Left renal cortex interstitium (tissue), 4 donors: ENCODE data around the gene SDF2. TPM values are rescaled to one million over a fixed set of nuclear protein-coding genes. Genes with fewer than 3 reads are reported as not detected.
"Not testable (repeated sequence)": the region's sequence is repeated elsewhere in the genome, so short reads cannot be mapped to it uniquely, and the experiment has no call there.

Experiments
- DNase-seq, 4 donors: peaks; one replicate each; pipeline ENCODE4 v3.0.0-alpha.2; 2013; ENCODE audit warnings: low read depth in 4 of 4, low spot score in 2 of 4, missing footprints in 1 of 4
- polyA plus RNA-seq, 4 donors: library from polyadenylated mRNA; unstranded; fragments of 120-200 nt; gene quantifications; one replicate each; pipeline ENCODE4 v1.2.1, GENCODE V29; 2013; ENCODE audit not compliant: insufficient read length in 4 of 4

SDF2 gene
- polyA plus RNA-seq, 4 donors: 72.7 to 88.1 (median 82.7) TPM

GRCh38 chr17:28635506-28635905 is 26.2 kb downstream of the SDF2 start:
- no peak for DNase-seq

GRCh38 chr17:28634206-28634865 is 27.4 kb downstream of the SDF2 start:
- DNase-seq: no peak

- no peak for DNase-seq
These were observed 34.9 kb downstream of the SDF2 start for GRCh38 chr17:28626818-28627217.

- no peak for DNase-seq
These were observed 37.6 kb downstream of the SDF2 start for GRCh38 chr17:28624148-28624547.

- no peak for DNase-seq
These were observed 38.0 kb downstream of the SDF2 start for GRCh38 chr17:28623696-28624095.

GRCh38 chr17:28622186-28622585 is 39.5 kb downstream of the SDF2 start:
- DNase-seq: no peak

- no peak for DNase-seq
These were observed 41.7 kb downstream of the SDF2 start for GRCh38 chr17:28620010-28620409.

- DNase-seq: no peak
These were observed 43.2 kb downstream of the SDF2 start for GRCh38 chr17:28618464-28618863.

- DNase-seq: no peak
These were observed 45.4 kb downstream of the SDF2 start for GRCh38 chr17:28616281-28616680.

GRCh38 chr17:28615260-28615940 is 46.3 kb downstream of the SDF2 start:
- no peak for DNase-seq

GRCh38 chr17:28613931-28614381 is 47.8 kb downstream of the SDF2 start, which contains the start of gene RSKR:
TSS of gene RSKR (minus strand) at chr17:28614185. CDS start at chr17:28614161, 24 bp downstream.
- no peak for DNase-seq

GRCh38 chr17:28612936-28613872 is 48.5 kb downstream of the SDF2 start:
- DNase-seq: peak in 1 of 4 donors; percentile 23

GRCh38 chr17:28612531-28612930 is 49.2 kb downstream of the SDF2 start:
- DNase-seq: no peak

GRCh38 chr17:28610376-28610775 is 51.3 kb downstream of the SDF2 start:
- no peak for DNase-seq

GRCh38 chr17:28604031-28604430 is 57.7 kb downstream of the SDF2 start:
- not testable (repeated sequence) for DNase-seq

- peak in 1 of 4 donors; percentile 39 for DNase-seq
These were observed 62.2 kb downstream of the SDF2 start for GRCh38 chr17:28599311-28600184.

- DNase-seq: peak; percentile 83 to 87 (median 85)
These were observed 62.9 kb downstream of the SDF2 start, which contains the start of gene SPAG5 for GRCh38 chr17:28598799-28599310. TSS of gene SPAG5 (minus strand) at chr17:28599025. CDS start at chr17:28598946, 79 bp downstream.

GRCh38 chr17:28598389-28598788 is 63.3 kb downstream of the SDF2 start:
- peak in 3 of 4 donors; percentile 6 to 56 (median 25) for DNase-seq
